Measurements from ENCODE around the gene GOLIM4.
"Not testable (repeated sequence)": the region's sequence is repeated elsewhere in the genome, so short reads cannot be mapped to it uniquely, and the experiment has no call there.

Gene GOLIM4

GRCh38 chr3:168049367-168049974 lies 46.3 kb downstream of the GOLIM4 start:
- no peak for DNase-seq

GRCh38 chr3:168048414-168049330 lies 47.1 kb downstream of the GOLIM4 start:
- DNase-seq, result no peak

- no peak for DNase-seq
Measured at GRCh38 chr3:168047936-168048335, 47.8 kb downstream of the GOLIM4 start.

DNA sequence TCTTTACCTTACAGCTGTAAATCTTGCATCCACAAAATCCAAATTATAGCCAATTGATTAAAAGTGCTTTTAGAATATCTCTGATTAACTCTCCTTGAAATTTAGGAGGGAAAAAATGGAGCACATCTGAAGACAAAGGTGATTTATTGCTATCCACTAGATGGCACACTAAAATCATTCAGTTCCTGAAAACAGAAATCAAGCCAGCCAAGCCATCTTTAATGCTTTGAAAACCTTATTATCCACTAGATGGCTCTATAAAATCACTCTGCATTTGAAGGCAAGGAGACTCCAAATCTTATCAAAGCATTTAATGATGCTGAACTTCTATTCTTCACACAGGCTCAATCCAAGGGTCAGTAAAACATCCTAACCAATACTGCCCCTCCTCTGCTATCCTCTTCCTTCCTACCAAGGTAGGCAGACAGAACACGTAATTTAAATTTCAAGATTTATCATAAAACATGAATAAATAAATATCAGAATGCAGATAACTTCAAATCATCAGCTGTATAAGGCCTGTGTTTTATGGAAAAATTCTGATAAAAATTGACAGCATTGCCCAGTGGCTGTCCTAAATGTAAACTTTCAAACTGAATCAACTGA lies 48.4 kb downstream of the GOLIM4 start:
- peak in 3 of 56 donors; percentile 2 to 36 (median 10) for DNase-seq

DNA sequence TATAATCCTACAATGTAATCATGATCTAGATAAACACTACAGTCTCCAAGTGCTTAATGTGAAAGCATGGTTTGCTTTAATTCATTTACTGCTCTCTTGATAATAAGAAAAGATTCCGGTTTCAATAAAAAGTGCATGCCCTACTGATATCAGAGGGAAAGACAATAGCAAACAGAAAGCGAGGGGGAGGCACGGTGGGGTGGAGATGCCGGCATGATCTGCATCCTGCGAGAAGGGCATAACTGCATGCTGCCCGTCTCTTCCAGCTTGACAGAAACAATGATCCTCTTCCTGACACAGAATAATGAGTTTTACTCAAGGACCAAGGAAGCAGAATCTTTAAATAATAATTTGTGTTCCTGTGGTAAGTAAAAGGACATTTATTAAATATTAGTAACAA lies 51.7 kb downstream of the GOLIM4 start:
- peak in 5 of 56 donors; percentile 4 to 20 (median 13) for DNase-seq

- peak in 9 of 56 donors; percentile 7 to 37 (median 13) for DNase-seq
Measured at GRCh38 chr3:168040607-168041208, 55.0 kb downstream of the GOLIM4 start.

DNA sequence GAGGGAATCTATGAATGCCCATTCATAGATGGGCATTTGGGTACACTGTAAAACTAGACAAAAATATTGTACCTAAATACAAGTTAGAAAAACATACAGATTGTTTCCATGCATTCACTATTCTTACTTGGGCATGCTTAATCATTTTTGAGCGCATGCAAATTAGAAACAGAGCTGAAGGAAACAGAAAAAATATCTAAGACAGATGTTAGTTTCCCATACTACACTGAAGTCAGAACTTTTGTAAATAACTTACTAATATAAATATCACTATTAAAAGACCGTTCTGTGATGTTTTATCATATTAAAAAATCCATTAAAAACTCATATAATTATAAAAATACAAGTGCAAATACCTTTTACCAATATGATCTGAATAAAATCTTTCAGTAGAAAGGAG lies 58.7 kb downstream of the GOLIM4 start:
- no peak for DNase-seq

DNA sequence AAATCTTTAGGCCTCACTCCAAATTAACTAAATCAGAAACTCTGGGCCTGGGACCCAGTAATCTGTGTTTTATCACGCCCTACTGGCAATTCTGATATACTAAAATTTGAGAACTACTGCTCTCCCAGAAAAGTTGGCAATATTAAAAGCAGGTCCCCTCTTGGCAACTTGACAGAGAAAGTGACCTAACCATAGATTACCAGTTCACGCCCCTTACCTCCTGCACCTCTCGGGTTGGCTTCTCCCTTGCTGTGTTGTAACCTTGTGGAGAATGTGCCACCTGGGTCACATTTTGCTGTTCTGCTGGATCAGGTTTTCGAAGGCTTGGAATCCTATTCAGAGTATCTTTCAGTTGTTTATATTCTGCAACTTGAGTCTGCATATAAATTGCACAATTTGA lies 59.1 kb downstream of the GOLIM4 start:
- no peak for DNase-seq

- no peak for DNase-seq
Measured at GRCh38 chr3:168034152-168034928, 61.4 kb downstream of the GOLIM4 start.

DNA sequence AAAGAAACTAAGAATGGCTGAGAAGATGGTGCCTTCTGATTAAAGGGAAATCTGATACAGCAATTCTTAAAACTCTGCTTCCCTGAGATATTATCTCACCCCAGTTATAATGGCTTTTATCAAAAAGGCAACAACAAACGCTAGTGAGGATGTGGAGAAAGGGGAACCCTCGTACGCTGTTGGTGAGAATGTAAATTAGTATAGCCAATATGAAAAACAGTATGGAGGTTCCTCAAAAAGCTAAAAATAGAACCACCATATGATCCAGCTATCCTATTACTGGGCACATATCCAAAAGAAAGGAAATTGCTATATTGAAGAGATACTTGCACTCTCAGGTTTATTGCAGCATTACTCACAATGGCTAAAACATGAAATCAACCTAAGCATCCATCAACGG lies 65.1 kb downstream of the GOLIM4 start:
- DNase-seq, result no peak

- no peak for DNase-seq
Measured at GRCh38 chr3:168029705-168030104, 66.0 kb downstream of the GOLIM4 start.

DNA sequence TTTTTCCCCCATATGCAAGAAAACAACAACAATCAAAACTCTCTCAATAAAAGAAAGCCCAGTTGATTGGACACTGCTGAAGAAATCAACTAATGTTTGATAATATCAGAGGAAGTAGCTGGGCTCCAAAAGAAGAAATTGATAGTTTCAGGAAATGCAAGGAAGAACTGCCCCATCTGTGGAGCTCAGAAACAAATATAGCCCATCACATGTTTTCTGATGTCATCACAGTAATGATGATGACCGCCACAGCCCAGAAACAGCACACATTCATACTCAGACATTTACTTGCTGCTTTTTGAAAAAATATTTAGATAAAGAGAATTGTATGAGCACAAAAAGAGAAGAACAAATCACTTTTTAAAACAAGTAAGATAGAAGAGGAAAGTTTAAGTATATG lies 67.6 kb downstream of the GOLIM4 start:
- no peak for DNase-seq

GRCh38 chr3:168026764-168027163 lies 69.0 kb downstream of the GOLIM4 start:
- DNase-seq, result no peak

DNA sequence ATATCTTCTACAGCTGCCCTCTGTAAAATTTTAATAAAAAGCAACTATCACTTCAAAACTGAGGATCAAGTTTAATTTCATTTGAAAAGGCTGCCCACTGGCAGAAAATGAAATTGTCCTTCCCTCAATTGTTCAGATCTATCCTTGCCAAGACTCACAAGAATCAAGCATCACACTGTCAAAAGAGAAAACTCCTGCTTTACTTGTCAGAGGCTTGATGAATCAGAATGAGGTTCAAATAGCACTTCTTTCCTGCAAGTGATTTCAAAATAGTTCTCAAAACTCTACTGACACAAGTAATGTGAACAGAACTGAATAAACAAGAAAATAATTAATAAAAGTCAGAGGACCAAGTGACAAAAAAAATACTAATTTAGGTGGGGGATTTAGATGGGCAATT lies 70.6 kb downstream of the GOLIM4 start:
- no peak for DNase-seq

DNA sequence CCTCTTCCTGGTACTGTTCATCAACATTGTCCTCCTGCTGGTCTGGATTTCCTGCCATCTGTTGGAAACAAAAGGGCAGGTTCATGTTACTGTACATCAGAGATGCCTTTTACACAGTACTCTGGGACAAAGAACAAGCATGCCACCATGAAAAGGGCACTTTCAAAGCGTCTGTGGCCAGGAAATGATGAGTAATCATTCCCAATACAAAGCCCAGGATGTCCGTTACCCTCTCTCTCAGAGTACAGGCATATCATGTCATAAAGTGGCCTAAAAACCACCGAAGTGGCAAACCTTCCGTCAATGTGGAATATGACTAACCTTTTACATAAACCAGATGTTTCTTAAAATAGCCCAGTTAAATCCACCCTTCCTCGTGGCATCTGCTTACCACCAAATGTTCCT lies 71.2 kb downstream of the GOLIM4 start:
- DNase-seq, result no peak

DNA sequence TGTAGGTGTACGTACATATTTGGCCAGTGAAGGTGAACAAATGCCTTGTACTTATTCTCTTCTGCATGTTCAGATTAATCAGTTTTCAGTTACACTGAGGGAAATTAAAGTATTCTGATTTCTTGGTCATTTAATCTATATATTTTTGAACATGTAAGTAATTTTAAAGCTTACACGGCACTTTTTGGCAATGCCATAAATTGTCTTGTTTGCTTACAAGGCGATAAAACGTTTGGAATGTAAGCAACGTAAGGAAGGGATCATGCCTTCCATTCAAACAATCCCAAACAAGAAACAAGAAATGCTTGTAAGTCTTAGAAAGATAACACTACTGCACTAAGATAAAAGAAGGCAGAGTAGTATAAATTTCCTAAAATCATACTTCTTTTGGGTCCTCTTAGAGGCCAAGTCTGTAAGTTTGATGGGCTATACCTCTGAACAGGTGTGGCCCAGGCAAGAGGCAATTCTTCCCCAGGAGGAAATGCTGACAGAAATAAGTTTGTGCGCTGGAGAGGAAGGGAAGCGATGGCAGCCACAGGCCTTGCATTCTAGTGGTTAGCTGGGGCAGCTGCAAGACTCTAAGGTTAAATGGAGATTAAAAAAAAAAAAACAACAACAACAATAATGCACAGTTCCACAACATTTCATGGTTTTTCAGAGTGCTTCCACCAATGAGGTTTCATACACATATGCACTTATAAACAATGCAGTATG lies 73.8 kb downstream of the GOLIM4 start:
- DNase-seq, result no peak

DNA sequence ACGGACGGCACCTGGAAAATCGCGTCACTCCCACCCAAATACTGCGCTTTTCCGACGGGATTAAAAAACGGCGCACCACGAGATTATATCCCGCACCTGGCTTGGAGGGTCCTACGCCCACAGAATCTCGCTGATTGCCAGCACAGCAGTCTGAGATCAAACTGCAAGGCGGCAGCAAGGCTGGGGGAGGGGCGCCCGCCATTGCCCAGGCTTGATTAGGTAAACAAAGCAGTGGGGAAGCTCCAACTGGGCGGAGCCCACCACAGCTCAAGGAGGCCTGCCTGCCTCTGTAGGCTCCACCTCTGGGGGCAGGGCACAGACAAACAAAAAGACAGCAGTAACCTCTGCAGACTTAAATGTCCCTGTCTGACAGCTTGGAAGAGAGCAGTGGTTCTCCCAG lies 84.4 kb downstream of the GOLIM4 start:
- not testable (repeated sequence) for DNase-seq

- no peak for DNase-seq
Measured at GRCh38 chr3:168006584-168006983, 89.1 kb downstream of the GOLIM4 start.

- no peak for DNase-seq
Measured at GRCh38 chr3:168003911-168004310, 91.8 kb downstream of the GOLIM4 start.

GRCh38 chr3:168002786-168003368 lies 92.8 kb downstream of the GOLIM4 start:
- DNase-seq, result no peak
